HUES48 (cell line): ENCODE data around the gene TREX2.

Experiments used
- H3K27ac ChIP-seq: one replicate; pipeline ENCODE4 v1.7.0; 2013; ENCODE audit warnings: low read depth, low read length, inconsistent platforms
- H3K27me3 ChIP-seq: 2 replicates; pipeline ENCODE4 v1.6.1; 2013; ENCODE audit warnings: mild to moderate bottlenecking, low read length; ENCODE audit not compliant: control insufficient read depth, insufficient read depth
- H3K36me3 ChIP-seq: 2 replicates; pipeline ENCODE4 v1.6.1; 2013; ENCODE audit warnings: low read length; ENCODE audit not compliant: control insufficient read depth, insufficient read depth
- H3K4me1 ChIP-seq: 2 replicates; pipeline ENCODE4 v1.6.1; 2013; ENCODE audit warnings: mild to moderate bottlenecking, low read length; ENCODE audit not compliant: control insufficient read depth, insufficient read depth
- H3K4me3 ChIP-seq: 2 replicates; pipeline ENCODE4 v1.5.1; 2013; ENCODE audit warnings: mild to moderate bottlenecking, low read depth, low read length
- H3K9ac ChIP-seq: 2 replicates; pipeline ENCODE4 v1.6.1; 2013; ENCODE audit warnings: mild to moderate bottlenecking, low read depth, low read length, moderate library complexity
- H3K9me3 ChIP-seq: 2 replicates; pipeline ENCODE4 v1.6.1; 2013; ENCODE audit warnings: low read length; ENCODE audit not compliant: control insufficient read depth, insufficient read depth

Gene TREX2

DNA sequence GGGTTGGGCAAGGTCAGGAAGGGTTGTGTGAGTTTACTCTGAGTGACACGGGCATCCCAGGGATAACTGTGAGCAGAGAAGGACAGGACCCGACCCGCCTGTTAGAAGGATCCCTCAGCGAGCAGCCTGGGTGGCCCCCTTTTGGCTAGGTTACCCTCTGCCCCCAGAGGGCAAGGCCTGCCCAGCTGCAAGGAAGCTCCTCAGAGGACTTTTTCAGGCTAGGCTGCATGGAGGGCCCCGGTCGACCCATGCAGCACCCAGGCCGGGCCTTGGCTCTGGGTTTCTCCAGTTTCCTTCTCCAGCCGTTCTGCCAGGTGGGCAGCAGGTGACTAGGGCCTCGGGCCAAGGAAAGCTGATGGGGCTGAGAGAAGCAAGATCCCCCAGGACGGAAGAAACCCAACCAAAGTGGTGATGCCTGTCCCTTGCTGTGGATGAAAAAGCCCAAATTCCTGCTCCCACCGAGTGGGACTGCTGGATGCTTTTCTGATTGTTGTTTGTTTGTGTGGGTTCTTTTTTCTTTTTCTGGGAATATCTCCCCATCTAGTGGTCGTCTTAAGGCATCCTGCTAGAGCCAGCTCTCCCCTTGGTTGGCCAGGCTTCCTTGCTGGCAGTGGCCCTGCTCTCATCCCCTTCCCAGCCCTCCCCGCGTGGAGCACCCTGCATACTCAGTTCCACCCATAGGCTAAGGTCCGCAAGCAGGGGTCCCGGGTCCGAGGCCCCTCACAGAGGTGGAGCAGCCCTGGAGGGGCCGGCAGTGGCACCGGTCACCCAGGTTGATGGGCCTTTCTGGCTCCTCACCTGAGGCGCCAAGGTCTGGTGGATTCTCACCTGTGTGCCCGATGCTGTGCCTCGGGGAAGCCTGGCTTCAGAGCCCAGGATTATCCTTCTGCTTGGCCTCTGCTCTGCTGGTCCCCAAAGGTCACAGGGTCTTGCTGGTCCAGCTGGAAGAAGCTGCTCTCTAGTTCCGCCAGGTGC, 32.8 kb downstream of the TREX2 start:
- Histone ChIP-seq H3K27me3 (peaks cover 23% of the 10 kb centered on the region), H3K9me3 (peaks cover 47% of the 10 kb centered on the region), H3K9ac (no peak overlapping the region), H3K27ac (no peak overlapping the region), H3K4me3 (no peak overlapping the region), H3K36me3 (no peaks in the 10 kb centered on the region), H3K4me1 (no peaks in the 10 kb centered on the region)

DNA sequence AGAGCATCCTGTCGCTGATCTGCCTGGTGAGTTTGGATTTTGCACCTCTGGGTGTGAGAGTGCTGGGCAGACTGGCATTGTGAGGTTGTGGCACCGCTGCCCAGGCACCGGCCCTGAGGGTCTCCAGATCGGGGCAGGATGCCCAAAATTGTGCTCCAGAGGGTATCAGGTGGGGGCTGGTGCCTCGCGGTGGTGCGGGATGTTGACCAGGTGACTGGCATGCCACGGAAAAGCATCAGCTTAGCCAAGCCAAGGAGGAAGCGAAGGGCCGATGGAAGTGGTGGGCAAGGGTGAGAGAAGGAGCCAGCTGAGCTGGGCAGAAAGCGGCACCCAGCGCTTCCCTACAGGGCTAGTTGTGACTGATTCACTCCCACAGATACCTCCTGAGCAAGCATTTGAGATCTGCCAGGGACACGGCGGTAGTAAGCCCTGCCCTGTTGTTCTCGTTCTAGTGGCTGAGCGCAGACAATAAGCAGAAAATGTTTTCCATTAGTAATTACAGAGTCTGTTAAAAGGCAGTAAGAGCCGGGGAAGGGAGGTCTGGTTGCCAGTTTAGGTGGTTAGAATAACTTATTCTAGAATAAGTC, 33.8 kb downstream of the TREX2 start:
- Histone ChIP-seq H3K27ac (no peak overlapping the region), H3K36me3 (no peaks in the 10 kb centered on the region), H3K9me3 (peaks cover 40% of the 10 kb centered on the region), H3K9ac (no peak overlapping the region), H3K27me3 (peaks cover 23% of the 10 kb centered on the region), H3K4me3 (peak overlapping the region; percentile 46; the same call in 1 of the 2 replicates), H3K4me1 (no peaks in the 10 kb centered on the region)

DNA sequence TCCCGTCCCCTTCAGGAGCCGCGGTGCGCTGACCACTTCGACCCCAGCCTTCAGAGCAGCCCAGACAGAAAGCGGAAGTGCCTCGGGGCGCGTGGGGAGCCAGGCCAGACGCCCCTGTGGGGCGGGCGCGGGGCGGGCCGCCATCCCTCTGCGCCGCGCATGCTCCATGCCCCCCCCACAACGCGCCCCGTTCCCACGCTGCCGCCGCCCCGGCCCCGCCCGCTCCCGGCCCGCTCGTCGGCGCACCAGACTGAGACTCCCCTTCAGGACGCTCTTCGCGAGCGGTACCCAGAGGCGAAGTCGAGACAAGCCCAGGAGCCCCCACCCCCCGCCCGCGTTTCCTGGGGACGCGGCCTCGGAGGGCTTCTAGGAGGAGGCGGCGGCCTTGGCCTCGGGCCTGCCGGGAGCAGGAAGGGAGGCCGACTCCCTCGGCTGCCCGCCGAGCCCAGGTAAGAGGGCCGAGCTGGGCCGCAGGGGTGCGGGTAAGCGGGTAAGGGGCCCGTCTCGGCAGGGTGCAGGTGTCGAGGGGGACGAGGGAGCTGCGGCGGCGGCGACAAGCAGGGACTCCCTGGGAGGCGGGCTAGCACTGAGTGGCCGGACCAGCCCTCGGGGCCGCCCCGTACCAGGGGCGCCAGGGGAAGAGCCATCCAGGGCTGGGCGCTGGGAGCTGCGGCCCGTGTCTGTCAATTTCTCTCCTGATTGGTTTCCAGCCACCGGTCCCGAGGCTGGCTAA, 34.4 kb downstream of the TREX2 start, which contains the start of gene ZFP92:
ZFP92 (plus strand) TSS at position 218 of the 733 bp plus-strand sequence. CDS start 6,851 bp downstream, outside the sequence.
- H3K9me3 ChIP-seq: peaks cover 38% of the 10 kb centered on the region
- H3K4me3 ChIP-seq: peak within 1 kb of the TSS; percentile 46
- H3K9ac ChIP-seq: no peak within 1 kb of the TSS
- H3K36me3 ChIP-seq: no peaks in the 10 kb centered on the region
- no peak within 1 kb of the TSS for H3K27ac ChIP-seq
- peaks cover 23% of the 10 kb centered on the region for H3K27me3 ChIP-seq
- no peaks in the 10 kb centered on the region for H3K4me1 ChIP-seq

DNA sequence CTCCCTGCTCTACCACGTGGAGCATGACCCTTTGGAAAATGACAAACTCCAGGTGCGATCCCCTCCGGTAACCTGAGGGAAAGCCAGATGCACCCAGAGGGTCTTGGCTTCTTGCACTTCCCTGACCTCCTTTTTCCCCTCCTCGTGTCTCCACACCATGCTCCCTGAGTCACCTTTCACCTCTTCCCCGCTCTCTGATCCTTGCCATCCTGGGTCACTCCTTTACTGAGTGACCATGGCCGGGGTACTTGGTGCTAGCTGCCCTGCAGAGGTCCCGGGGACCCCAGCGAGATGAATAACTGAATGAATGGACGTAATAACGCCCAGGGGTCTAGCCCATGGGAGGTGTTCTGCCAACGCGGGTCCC, 35.0 kb downstream of the TREX2 start:
- H3K4me1 ChIP-seq: no peaks in the 10 kb centered on the region
- H3K9me3 ChIP-seq: peaks cover 37% of the 10 kb centered on the region; the same call in 1 of the 2 replicates
- no peak overlapping the region for H3K9ac ChIP-seq
- H3K36me3 ChIP-seq: no peaks in the 10 kb centered on the region
- no peak overlapping the region for H3K27ac ChIP-seq
- H3K27me3 ChIP-seq: peaks cover 23% of the 10 kb centered on the region
- H3K4me3 ChIP-seq: peak overlapping the region; percentile 46

DNA sequence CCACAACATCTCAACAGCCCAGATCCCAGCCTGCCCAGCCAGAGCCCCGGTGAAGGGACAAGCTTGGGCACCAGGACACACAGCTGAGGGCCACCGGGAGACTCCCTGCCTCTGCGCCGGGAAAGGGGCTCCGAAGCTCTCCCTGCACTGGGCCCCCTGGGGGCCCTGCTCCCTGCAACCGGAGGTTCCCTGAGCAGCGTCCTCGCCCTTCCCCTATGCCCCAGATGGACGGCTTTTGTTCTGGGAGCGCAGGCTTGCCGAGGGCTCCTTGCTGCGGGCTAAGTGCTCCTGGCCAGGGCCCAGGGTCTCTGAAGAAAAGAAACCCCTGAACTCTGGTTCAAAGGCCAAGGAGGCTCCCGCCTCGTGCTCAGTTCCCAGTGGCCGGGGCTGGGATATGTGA, 35.5 kb downstream of the TREX2 start:
- Histone ChIP-seq H3K9ac (no peak overlapping the region), H3K27me3 (peaks cover 23% of the 10 kb centered on the region), H3K9me3 (peaks cover 38% of the 10 kb centered on the region; the same call in 1 of the 2 replicates), H3K4me1 (no peaks in the 10 kb centered on the region), H3K36me3 (no peaks in the 10 kb centered on the region), H3K4me3 (no peak overlapping the region), H3K27ac (no peak overlapping the region)

DNA sequence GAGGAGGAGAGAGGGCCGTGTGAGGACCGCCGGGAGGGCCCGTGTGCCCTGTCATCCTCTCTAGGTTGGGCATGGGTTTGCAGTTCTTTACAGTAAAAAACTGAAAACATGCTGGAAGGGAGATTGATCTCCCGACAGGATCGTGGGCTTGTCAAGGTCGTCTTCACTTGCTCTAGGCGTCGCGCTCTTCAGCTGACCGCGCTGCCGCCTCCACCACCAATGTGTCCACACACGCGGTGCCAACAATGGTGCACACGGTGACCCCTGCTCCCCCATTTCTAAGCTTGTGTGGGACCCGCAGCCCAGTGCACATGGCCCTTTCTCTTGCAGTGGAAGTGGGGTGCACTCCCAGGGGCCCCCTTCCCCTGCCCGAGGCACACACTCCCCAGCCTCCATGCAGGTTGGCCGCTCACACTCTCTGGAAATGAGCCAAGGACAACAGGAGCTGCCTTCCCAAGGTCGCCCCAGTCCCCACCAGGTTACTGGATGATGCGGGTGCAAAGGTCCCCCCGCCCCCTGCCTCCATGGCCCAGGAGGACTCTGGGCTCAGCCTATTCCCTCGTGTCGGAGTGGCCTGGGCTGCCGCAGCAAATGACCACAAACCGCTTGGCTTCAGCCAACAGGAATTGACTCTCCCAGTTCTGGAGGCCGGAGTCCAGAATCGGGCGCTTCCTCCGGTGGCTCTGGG, 36.3 kb downstream of the TREX2 start:
- Histone ChIP-seq H3K9me3 (peaks cover 39% of the 10 kb centered on the region), H3K36me3 (no peaks in the 10 kb centered on the region), H3K4me1 (no peaks in the 10 kb centered on the region), H3K9ac (no peak overlapping the region), H3K27ac (no peak overlapping the region), H3K27me3 (peaks cover 23% of the 10 kb centered on the region), H3K4me3 (no peak overlapping the region)

DNA sequence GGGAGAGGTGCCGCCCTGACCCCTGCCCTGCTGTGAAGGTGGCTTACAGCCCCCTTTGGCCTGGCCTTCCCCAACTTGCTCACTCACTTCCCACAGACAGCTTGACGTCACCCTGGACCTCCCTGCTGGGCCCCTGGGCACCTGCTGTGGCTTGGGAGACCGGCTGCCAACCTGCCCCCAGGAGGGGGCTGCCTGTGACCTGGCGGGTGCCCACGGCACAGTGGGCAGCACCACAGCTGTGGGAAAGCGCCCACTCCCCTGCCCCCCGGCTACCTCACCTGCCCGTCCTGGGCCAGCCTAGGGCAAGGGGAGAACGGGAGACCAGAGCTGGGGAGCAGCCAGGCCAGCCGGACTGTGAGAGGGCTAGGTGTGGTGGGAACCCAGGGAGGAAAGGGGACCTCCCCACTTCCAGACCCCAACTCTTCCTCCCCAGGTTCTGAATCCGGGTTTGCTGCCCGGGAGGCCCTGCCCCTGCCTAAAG, 36.9 kb downstream of the TREX2 start:
- H3K4me3 ChIP-seq: no peak overlapping the region
- H3K27ac ChIP-seq: no peak overlapping the region
- H3K9me3 ChIP-seq: peaks cover 38% of the 10 kb centered on the region
- H3K36me3 ChIP-seq: no peaks in the 10 kb centered on the region
- no peak overlapping the region for H3K9ac ChIP-seq
- no peaks in the 10 kb centered on the region for H3K4me1 ChIP-seq
- peaks cover 23% of the 10 kb centered on the region for H3K27me3 ChIP-seq

DNA sequence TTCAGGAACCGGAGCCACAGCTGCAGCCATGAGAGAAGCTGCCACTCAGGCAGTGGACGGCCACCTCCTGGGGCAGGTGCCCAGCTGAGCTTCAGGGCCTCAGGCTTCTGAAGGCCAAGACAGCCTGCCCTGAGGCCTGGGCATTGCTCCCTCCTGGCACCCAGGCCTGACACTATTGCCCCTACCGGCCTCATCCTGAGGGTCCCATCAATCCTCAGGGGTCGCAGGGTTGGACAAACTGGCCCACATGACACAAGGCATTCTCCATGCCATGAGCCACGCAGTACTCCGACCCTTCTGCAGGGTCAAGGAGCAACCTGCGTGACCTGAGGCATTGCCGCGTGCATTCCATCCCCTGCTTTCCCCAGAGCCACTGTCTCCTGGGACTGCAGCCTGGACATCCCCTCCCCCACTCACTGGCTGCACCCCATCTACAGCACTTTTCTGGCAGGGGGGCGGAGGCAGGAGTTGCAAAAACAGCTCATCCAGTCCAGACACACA, 37.6 kb downstream of the TREX2 start:
- no peak overlapping the region for H3K9ac ChIP-seq

DNA sequence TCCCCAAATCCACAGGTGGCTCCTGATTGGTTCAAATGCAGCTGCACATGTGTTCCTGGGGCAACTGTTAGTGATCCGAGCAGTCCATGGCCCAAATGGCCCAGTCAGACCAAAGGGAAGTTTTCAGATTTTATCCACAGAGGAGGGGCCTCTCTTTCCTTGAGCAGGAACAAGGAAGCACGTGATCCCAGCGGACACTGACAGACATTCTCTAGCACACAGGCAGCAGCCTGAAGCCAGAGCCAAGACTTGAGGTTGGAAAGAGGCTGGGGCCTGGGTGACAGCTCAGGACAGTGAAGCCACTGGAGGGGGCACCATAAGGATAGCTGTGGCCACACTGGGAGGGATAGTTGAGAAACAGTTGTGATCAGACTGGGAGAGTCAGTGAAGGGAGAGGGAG, 38.1 kb downstream of the TREX2 start:
- Histone ChIP-seq H3K36me3 (no peaks in the 10 kb centered on the region), H3K27ac (no peak overlapping the region), H3K27me3 (peaks cover 23% of the 10 kb centered on the region), H3K4me1 (no peaks in the 10 kb centered on the region), H3K4me3 (no peak overlapping the region), H3K9ac (no peak overlapping the region), H3K9me3 (peaks cover 30% of the 10 kb centered on the region)

More for the DNA sequence above, 37.6 kb downstream of the TREX2 start:
- Histone ChIP-seq H3K36me3 (no peaks in the 10 kb centered on the region), H3K4me1 (no peaks in the 10 kb centered on the region), H3K4me3 (no peak overlapping the region), H3K27me3 (peaks cover 23% of the 10 kb centered on the region), H3K27ac (no peak overlapping the region), H3K9me3 (peaks cover 34% of the 10 kb centered on the region)

DNA sequence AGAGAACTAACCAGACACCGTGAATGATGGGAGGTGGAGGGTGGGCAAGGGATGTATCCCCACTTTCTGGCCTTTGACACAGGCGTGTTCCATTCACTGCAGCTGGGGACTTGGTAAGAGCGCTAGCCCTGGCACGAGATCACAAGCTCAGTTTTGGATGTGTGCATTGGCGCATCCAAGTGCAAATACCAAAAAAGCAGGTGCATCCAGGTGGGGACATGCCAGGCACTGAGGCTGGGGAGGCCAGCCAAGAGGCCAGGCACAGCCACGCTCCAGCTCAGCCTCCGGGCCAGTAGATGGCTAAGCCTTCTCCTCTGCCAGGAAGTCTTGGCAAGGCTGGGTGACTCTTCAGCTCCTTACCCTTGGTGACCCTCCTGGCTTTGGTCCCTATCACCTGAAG, 39.0 kb downstream of the TREX2 start:
- peaks cover 16% of the 10 kb centered on the region for H3K27me3 ChIP-seq
- H3K4me3 ChIP-seq: no peak overlapping the region
- H3K36me3 ChIP-seq: no peaks in the 10 kb centered on the region

More for the DNA sequence above, 39.0 kb downstream of the TREX2 start:
- Histone ChIP-seq H3K4me1 (no peaks in the 10 kb centered on the region), H3K9ac (no peak overlapping the region), H3K9me3 (peaks cover 28% of the 10 kb centered on the region), H3K27ac (no peak overlapping the region)
